ENCODE results near the gene PSMD14.

The PSMD14 gene

GRCh38 chr2:161370981-161371380 lies 62.8 kb downstream of the PSMD14 start:
- H3K4me3 ChIP-seq (ENCODE audit: low read length), result no peak overlapping the region

GRCh38 chr2:161371869-161372268 lies 63.6 kb downstream of the PSMD14 start:
- H3K4me3 ChIP-seq (ENCODE audit: low read length), result no peak overlapping the region
- DNase-seq (ENCODE audit: low read depth), result no peak
- no peak for TF ChIP-seq CTCF (IDR thresholded peaks at IDR 0.05; ENCODE audit: insufficient read depth, low read depth, low read length, missing control alignments)

More at GRCh38 chr2:161370981-161371380, 62.8 kb downstream of the PSMD14 start:
- no peak for TF ChIP-seq CTCF (IDR thresholded peaks at IDR 0.05; ENCODE audit: insufficient read depth, low read depth, low read length, missing control alignments)
- no peak for DNase-seq (ENCODE audit: low read depth)

- no peak for TF ChIP-seq CTCF (IDR thresholded peaks at IDR 0.05; ENCODE audit: insufficient read depth, low read depth, low read length, missing control alignments)
- DNase-seq (ENCODE audit: low read depth), result no peak
- H3K4me3 ChIP-seq (ENCODE audit: low read length), result no peak overlapping the region
These were observed 65.7 kb downstream of the PSMD14 start for GRCh38 chr2:161373942-161374341.

GRCh38 chr2:161374446-161374845 lies 66.2 kb downstream of the PSMD14 start:
- no peak overlapping the region for H3K4me3 ChIP-seq (ENCODE audit: low read length)
- DNase-seq (ENCODE audit: low read depth), result no peak
- TF ChIP-seq CTCF (IDR thresholded peaks at IDR 0.05; ENCODE audit: insufficient read depth, low read depth, low read length, missing control alignments), result no peak

- no peak for DNase-seq (ENCODE audit: low read depth)
- no peak overlapping the region for H3K4me3 ChIP-seq (ENCODE audit: low read length)
- TF ChIP-seq CTCF (IDR thresholded peaks at IDR 0.05; ENCODE audit: insufficient read depth, low read depth, low read length, missing control alignments), result no peak
These were observed 71.5 kb downstream of the PSMD14 start for GRCh38 chr2:161379740-161380139.

GRCh38 chr2:161381546-161381945 lies 73.3 kb downstream of the PSMD14 start:
- TF ChIP-seq CTCF (IDR thresholded peaks at IDR 0.05; ENCODE audit: insufficient read depth, low read depth, low read length, missing control alignments), result no peak
- no peak for DNase-seq (ENCODE audit: low read depth)
- H3K4me3 ChIP-seq (ENCODE audit: low read length), result no peak overlapping the region

GRCh38 chr2:161382747-161383146 lies 74.5 kb downstream of the PSMD14 start:
- H3K4me3 ChIP-seq (ENCODE audit: low read length), result no peak overlapping the region
- DNase-seq (ENCODE audit: low read depth), result no peak
- TF ChIP-seq CTCF (IDR thresholded peaks at IDR 0.05; ENCODE audit: insufficient read depth, low read depth, low read length, missing control alignments), result no peak

All from epithelial cell of esophagus (primary cell).